ENCODE results near the gene MAP1LC3B.
"Not testable (repeated sequence)": the region's sequence is repeated elsewhere in the genome, so short reads cannot be mapped to it uniquely, and the experiment has no call there.

Gene MAP1LC3B

GRCh38 chr16:87362828-87363559 is 29.1 kb upstream of the MAP1LC3B start:
- H3K9ac ChIP-seq (ENCODE audit: low read length); H3K4me3 ChIP-seq (ENCODE audit: low read length); H3K27ac ChIP-seq (ENCODE audit: low read length); H3K27me3 ChIP-seq (ENCODE audit: control insufficient read depth, insufficient read depth, low read length); H3K9me3 ChIP-seq (ENCODE audit: control insufficient read depth, low read depth, low read length); H3K4me1 ChIP-seq (ENCODE audit: control insufficient read depth, low read depth, low read length): not testable (repeated sequence)
- peaks cover 11% of the 10 kb centered on the region for H3K36me3 ChIP-seq (ENCODE audit: control insufficient read depth, low read depth, low read length)

- Histone ChIP-seq H3K4me3 (ENCODE audit: low read length) (no peak overlapping the region), H3K27me3 (ENCODE audit: control insufficient read depth, insufficient read depth, low read length) (no peaks in the 10 kb centered on the region), H3K9ac (ENCODE audit: low read length) (no peak overlapping the region), H3K27ac (ENCODE audit: low read length) (no peak overlapping the region), H3K9me3 (ENCODE audit: control insufficient read depth, low read depth, low read length) (no peaks in the 10 kb centered on the region), H3K4me1 (ENCODE audit: control insufficient read depth, low read depth, low read length) (no peaks in the 10 kb centered on the region), H3K36me3 (ENCODE audit: control insufficient read depth, low read depth, low read length) (peaks cover 4% of the 10 kb centered on the region)
Observed at GRCh38 chr16:87363771-87364455, 28.2 kb upstream of the MAP1LC3B start.

- Histone ChIP-seq H3K27ac (ENCODE audit: low read length) (no peak overlapping the region), H3K4me1 (ENCODE audit: control insufficient read depth, low read depth, low read length) (peaks cover 4% of the 10 kb centered on the region), H3K27me3 (ENCODE audit: control insufficient read depth, insufficient read depth, low read length) (no peaks in the 10 kb centered on the region), H3K4me3 (ENCODE audit: low read length) (no peak overlapping the region), H3K9ac (ENCODE audit: low read length) (no peak overlapping the region), H3K9me3 (ENCODE audit: control insufficient read depth, low read depth, low read length) (no peaks in the 10 kb centered on the region), H3K36me3 (ENCODE audit: control insufficient read depth, low read depth, low read length) (peaks cover 3% of the 10 kb centered on the region)
Observed at GRCh38 chr16:87365021-87365713, 27.0 kb upstream of the MAP1LC3B start.

- H3K9me3 ChIP-seq (ENCODE audit: control insufficient read depth, low read depth, low read length) = no peaks in the 10 kb centered on the region
- no peak overlapping the region for H3K9ac ChIP-seq (ENCODE audit: low read length)
- H3K4me1 ChIP-seq (ENCODE audit: control insufficient read depth, low read depth, low read length) = peaks cover 4% of the 10 kb centered on the region
- no peaks in the 10 kb centered on the region for H3K36me3 ChIP-seq (ENCODE audit: control insufficient read depth, low read depth, low read length)
- H3K4me3 ChIP-seq (ENCODE audit: low read length) = no peak overlapping the region
- no peaks in the 10 kb centered on the region for H3K27me3 ChIP-seq (ENCODE audit: control insufficient read depth, insufficient read depth, low read length)
- H3K27ac ChIP-seq (ENCODE audit: low read length) = no peak overlapping the region
Observed at GRCh38 chr16:87366288-87366687, 25.8 kb upstream of the MAP1LC3B start.

- no peak overlapping the region for H3K4me3 ChIP-seq (ENCODE audit: low read length)
- H3K9me3 ChIP-seq (ENCODE audit: control insufficient read depth, low read depth, low read length) = no peaks in the 10 kb centered on the region
- peaks cover 4% of the 10 kb centered on the region for H3K4me1 ChIP-seq (ENCODE audit: control insufficient read depth, low read depth, low read length)
- H3K27ac ChIP-seq (ENCODE audit: low read length) = no peak overlapping the region
- no peak overlapping the region for H3K9ac ChIP-seq (ENCODE audit: low read length)
- H3K36me3 ChIP-seq (ENCODE audit: control insufficient read depth, low read depth, low read length) = no peaks in the 10 kb centered on the region
- no peaks in the 10 kb centered on the region for H3K27me3 ChIP-seq (ENCODE audit: control insufficient read depth, insufficient read depth, low read length)
Observed at GRCh38 chr16:87366930-87367329, 25.2 kb upstream of the MAP1LC3B start.

- H3K27me3 ChIP-seq (ENCODE audit: control insufficient read depth, insufficient read depth, low read length) = no peaks in the 10 kb centered on the region
- H3K9ac ChIP-seq (ENCODE audit: low read length) = no peak overlapping the region
- H3K4me1 ChIP-seq (ENCODE audit: control insufficient read depth, low read depth, low read length) = peaks cover 4% of the 10 kb centered on the region
- H3K36me3 ChIP-seq (ENCODE audit: control insufficient read depth, low read depth, low read length) = no peaks in the 10 kb centered on the region
- H3K4me3 ChIP-seq (ENCODE audit: low read length) = no peak overlapping the region
- H3K9me3 ChIP-seq (ENCODE audit: control insufficient read depth, low read depth, low read length) = no peaks in the 10 kb centered on the region
- H3K27ac ChIP-seq (ENCODE audit: low read length) = no peak overlapping the region
Observed at GRCh38 chr16:87367529-87367928, 24.6 kb upstream of the MAP1LC3B start.

GRCh38 chr16:87368029-87368770 is 23.9 kb upstream of the MAP1LC3B start:
- Histone ChIP-seq H3K27me3 (ENCODE audit: control insufficient read depth, insufficient read depth, low read length) (no peaks in the 10 kb centered on the region), H3K4me1 (ENCODE audit: control insufficient read depth, low read depth, low read length) (peaks cover 4% of the 10 kb centered on the region), H3K9me3 (ENCODE audit: control insufficient read depth, low read depth, low read length) (no peaks in the 10 kb centered on the region), H3K4me3 (ENCODE audit: low read length) (no peak overlapping the region), H3K36me3 (ENCODE audit: control insufficient read depth, low read depth, low read length) (no peaks in the 10 kb centered on the region), H3K27ac (ENCODE audit: low read length) (no peak overlapping the region), H3K9ac (ENCODE audit: low read length) (no peak overlapping the region)

- Histone ChIP-seq H3K27me3 (ENCODE audit: control insufficient read depth, insufficient read depth, low read length) (no peaks in the 10 kb centered on the region), H3K4me3 (ENCODE audit: low read length) (no peak overlapping the region), H3K9ac (ENCODE audit: low read length) (no peak overlapping the region), H3K4me1 (ENCODE audit: control insufficient read depth, low read depth, low read length) (peaks cover 4% of the 10 kb centered on the region), H3K9me3 (ENCODE audit: control insufficient read depth, low read depth, low read length) (no peaks in the 10 kb centered on the region), H3K27ac (ENCODE audit: low read length) (no peak overlapping the region), H3K36me3 (ENCODE audit: control insufficient read depth, low read depth, low read length) (no peaks in the 10 kb centered on the region)
Observed at GRCh38 chr16:87369117-87369765, 22.9 kb upstream of the MAP1LC3B start.

GRCh38 chr16:87369796-87370719 is 22.1 kb upstream of the MAP1LC3B start:
- Histone ChIP-seq H3K4me1 (ENCODE audit: control insufficient read depth, low read depth, low read length) (peaks cover 4% of the 10 kb centered on the region), H3K27me3 (ENCODE audit: control insufficient read depth, insufficient read depth, low read length) (no peaks in the 10 kb centered on the region), H3K9me3 (ENCODE audit: control insufficient read depth, low read depth, low read length) (no peaks in the 10 kb centered on the region), H3K36me3 (ENCODE audit: control insufficient read depth, low read depth, low read length) (no peaks in the 10 kb centered on the region), H3K4me3 (ENCODE audit: low read length) (no peak overlapping the region), H3K9ac (ENCODE audit: low read length) (no peak overlapping the region), H3K27ac (ENCODE audit: low read length) (no peak overlapping the region)

- no peak overlapping the region for H3K4me3 ChIP-seq (ENCODE audit: low read length)
- no peak overlapping the region for H3K9ac ChIP-seq (ENCODE audit: low read length)
- no peaks in the 10 kb centered on the region for H3K9me3 ChIP-seq (ENCODE audit: control insufficient read depth, low read depth, low read length)
- no peak overlapping the region for H3K27ac ChIP-seq (ENCODE audit: low read length)
- no peaks in the 10 kb centered on the region for H3K36me3 ChIP-seq (ENCODE audit: control insufficient read depth, low read depth, low read length)
- peaks cover 4% of the 10 kb centered on the region for H3K4me1 ChIP-seq (ENCODE audit: control insufficient read depth, low read depth, low read length)
- no peaks in the 10 kb centered on the region for H3K27me3 ChIP-seq (ENCODE audit: control insufficient read depth, insufficient read depth, low read length)
Observed at GRCh38 chr16:87371261-87371866, 20.8 kb upstream of the MAP1LC3B start.

Measured in iPS-18a (cell line).